Prostate gland (tissue), 2 donors: ENCODE results near the gene ANKLE1.
A peak's percentile ranks its signal among the peaks of the same experiment; 100 is the strongest.

ENCODE experiments used
- POLR2A ChIP-seq: fragments of 450-650 bp; IDR thresholded peaks from one replicate; pipeline ENCODE4 v1.6.1; 2016; ENCODE audit warnings: antibody characterized with exemption, mild to moderate bottlenecking
- TF ChIP-seq, protein P1 (sequence below), 4 experiments: fragments of 200-600 bp in 2 of 4; fragments of 450-650 bp in 2 of 4; sonication (generic) in 2 of 4; IDR thresholded peaks; 1 replicate in 3 of 4; 2 replicates in 1 of 4; pipeline ENCODE4 v1.5.1; 2016 to 2019; ENCODE audit warnings: antibody characterized with exemption in 4 of 4, mild to moderate bottlenecking in 2 of 4, moderate library complexity in 2 of 4

DNA sequence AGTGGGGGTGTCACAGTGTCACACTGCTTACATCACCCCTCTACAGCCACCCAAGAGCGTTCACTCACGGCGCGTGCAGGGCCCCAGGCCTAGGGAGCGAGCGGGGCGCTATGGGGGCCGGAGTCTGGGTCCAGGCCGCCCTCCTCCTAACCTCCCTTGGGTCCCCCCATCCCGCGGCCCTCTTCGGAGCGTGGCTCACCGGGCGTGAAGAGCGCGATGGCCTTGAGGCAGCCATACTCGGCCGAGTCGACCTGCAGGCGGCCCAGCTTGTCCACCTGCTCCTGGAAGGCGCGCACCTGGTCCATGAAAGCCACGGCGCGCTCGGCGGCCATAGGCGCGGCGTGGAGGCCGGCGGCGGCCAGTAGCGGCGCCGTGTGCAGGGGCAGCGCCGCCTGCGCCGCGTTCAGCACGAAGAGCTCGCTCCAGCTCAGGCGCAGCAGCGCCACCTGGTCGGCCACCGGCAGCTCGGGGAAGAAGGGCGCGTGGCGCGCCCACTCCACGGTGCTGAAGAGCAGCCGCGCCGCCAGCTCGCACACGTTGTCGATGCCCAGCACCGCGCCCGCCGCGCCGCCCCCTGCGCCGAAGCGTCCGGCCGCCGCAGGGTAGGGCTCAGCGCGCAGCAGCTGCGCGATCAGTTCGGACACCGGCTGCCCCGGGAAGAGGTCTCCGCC lies 46.3 kb upstream of the ANKLE1 start:
- TF ChIP-seq, protein P1, sequence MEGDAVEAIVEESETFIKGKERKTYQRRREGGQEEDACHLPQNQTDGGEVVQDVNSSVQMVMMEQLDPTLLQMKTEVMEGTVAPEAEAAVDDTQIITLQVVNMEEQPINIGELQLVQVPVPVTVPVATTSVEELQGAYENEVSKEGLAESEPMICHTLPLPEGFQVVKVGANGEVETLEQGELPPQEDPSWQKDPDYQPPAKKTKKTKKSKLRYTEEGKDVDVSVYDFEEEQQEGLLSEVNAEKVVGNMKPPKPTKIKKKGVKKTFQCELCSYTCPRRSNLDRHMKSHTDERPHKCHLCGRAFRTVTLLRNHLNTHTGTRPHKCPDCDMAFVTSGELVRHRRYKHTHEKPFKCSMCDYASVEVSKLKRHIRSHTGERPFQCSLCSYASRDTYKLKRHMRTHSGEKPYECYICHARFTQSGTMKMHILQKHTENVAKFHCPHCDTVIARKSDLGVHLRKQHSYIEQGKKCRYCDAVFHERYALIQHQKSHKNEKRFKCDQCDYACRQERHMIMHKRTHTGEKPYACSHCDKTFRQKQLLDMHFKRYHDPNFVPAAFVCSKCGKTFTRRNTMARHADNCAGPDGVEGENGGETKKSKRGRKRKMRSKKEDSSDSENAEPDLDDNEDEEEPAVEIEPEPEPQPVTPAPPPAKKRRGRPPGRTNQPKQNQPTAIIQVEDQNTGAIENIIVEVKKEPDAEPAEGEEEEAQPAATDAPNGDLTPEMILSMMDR (IDR thresholded peaks at IDR 0.05): peak; percentile 12 to 72 (median 58)
- TF ChIP-seq POLR2A: no peak
